H1 (cell line): Measurements from ENCODE around the gene MINPP1. TPM values are rescaled to one million over a fixed set of nuclear protein-coding genes. Genes with fewer than 3 reads are reported as not detected.

Experiments
- CTCF ChIA-PET: fragments of 300-600 bp; sonication (Branson Sonifier 250); formaldehyde crosslinking; loops from one replicate; lab custom pipeline; 2021; ENCODE audit not compliant: partially characterized antibody; lab: Charles Lee
- POLR2A ChIA-PET: fragments of 300-600 bp; sonication (Branson Sonifier 250); formaldehyde crosslinking; loops from one replicate; lab custom pipeline; 2021; ENCODE audit warnings: inconsistent platforms; ENCODE audit not compliant: partially characterized antibody; lab: Charles Lee
- DNase-seq, 2 experiments: peaks; one replicate each; pipeline versions ENCODE4 v3.0.0 to v3.0.0-alpha.2; 2010 to 2022; ENCODE audit warnings: low spot score in 2 of 2, low read depth in 1 of 2, mixed read lengths in 1 of 2
- FAIRE-seq: peaks from 2 replicates; lab custom pipeline; 2011; peaks lifted over from hg19 to GRCh38; lab: Jason Lieb, UNC
- H2AFZ ChIP-seq: 2 replicates; pipeline ENCODE4 v1.8.1; 2012; ENCODE audit warnings: low read length, inconsistent platforms
- H2AK5ac ChIP-seq: 2 replicates; pipeline ENCODE4 v1.6.1; 2013; ENCODE audit warnings: low read depth, low read length
- H2BK120ac ChIP-seq: replicated peaks from 2 replicates; pipeline ENCODE3; 2013; ENCODE audit warnings: low read depth, low read length, inconsistent platforms
- H2BK12ac ChIP-seq: 2 replicates; pipeline ENCODE4 v1.6.1; 2013; ENCODE audit warnings: low read depth, low read length
- H2BK15ac ChIP-seq: 2 replicates; pipeline ENCODE4 v1.6.1; 2013; ENCODE audit warnings: low read length
- H2BK20ac ChIP-seq: 2 replicates; pipeline ENCODE4 v1.6.1; 2013; ENCODE audit warnings: low read length
- H2BK5ac ChIP-seq: 2 replicates; pipeline ENCODE4 v1.6.1; 2013; ENCODE audit warnings: low read depth, low read length
- H3K14ac ChIP-seq: 2 replicates; pipeline ENCODE4 v1.6.1; 2013; ENCODE audit warnings: inconsistent platforms; ENCODE audit not compliant: insufficient read length
- H3K18ac ChIP-seq: 2 replicates; pipeline ENCODE4 v1.6.1; 2013; ENCODE audit warnings: low read length; ENCODE audit errors: extremely low read depth
- H3K23ac ChIP-seq: 2 replicates; pipeline ENCODE4 v1.6.1; 2013; ENCODE audit warnings: inconsistent platforms; ENCODE audit not compliant: insufficient read length
- H3K23me2 ChIP-seq: 2 replicates; pipeline ENCODE4 v1.6.1; 2013; ENCODE audit warnings: low read depth, low read length
- H3K27ac ChIP-seq: 2 replicates; pipeline ENCODE4 v1.6.1; 2011; ENCODE audit warnings: low read depth, low read length, inconsistent platforms
- H3K27me3 ChIP-seq, 4 experiments: replicated peaks in 1 of 4; 1 replicate in 1 of 4; 2 replicates in 3 of 4; pipeline versions ENCODE4 v1.6.1 to v1.8.1; 2011 to 2013; ENCODE audit warnings: low read length in 3 of 4, mild to moderate bottlenecking in 3 of 4, inconsistent platforms in 2 of 4, mixed read lengths in 2 of 4, moderate library complexity in 1 of 4; ENCODE audit not compliant: control insufficient read depth in 3 of 4, insufficient read depth in 3 of 4; ENCODE audit errors: extremely low read depth in 1 of 4
- H3K36me3 ChIP-seq, 4 experiments: 2 replicates each; pipeline versions ENCODE4 v1.6.1 to v1.8.1; 2011 to 2013; ENCODE audit warnings: mild to moderate bottlenecking in 4 of 4, low read length in 3 of 4, moderate library complexity in 2 of 4, control low read depth in 1 of 4, inconsistent platforms in 1 of 4; ENCODE audit not compliant: insufficient read depth in 4 of 4, control insufficient read depth in 2 of 4
- H3K4ac ChIP-seq: replicated peaks from 2 replicates; pipeline ENCODE3; 2013; ENCODE audit warnings: low read length, low read depth, mixed read lengths, inconsistent platforms; ENCODE audit not compliant: insufficient read length
- H3K4me1 ChIP-seq, 4 experiments: replicated peaks in 1 of 4; 1 replicate in 1 of 4; 2 replicates in 3 of 4; pipeline versions ENCODE4 v1.6.1 to v1.8.1; 2011 to 2013; ENCODE audit warnings: low read length in 3 of 4, inconsistent platforms in 2 of 4, mixed read lengths in 1 of 4; ENCODE audit not compliant: insufficient read depth in 4 of 4, control insufficient read depth in 3 of 4
- H3K4me2 ChIP-seq, 2 experiments: 2 replicates each; pipeline versions ENCODE4 v1.6.1 to v1.8.1; 2011 to 2013; ENCODE audit warnings: low read depth in 2 of 2, low read length in 2 of 2, control low read depth in 1 of 2, inconsistent platforms in 1 of 2, mild to moderate bottlenecking in 1 of 2; ENCODE audit not compliant: insufficient read depth in 1 of 2
- H3K4me3 ChIP-seq, 4 experiments: fragments of 200-600, 300-600 bp in 1 of 4; sonication (generic), shearing (Covaris generic), sonication (Bioruptor Twin) in 1 of 4; 2 replicates each; pipeline versions ENCODE4 v1.5.1 to v1.8.1; 2011 to 2016; ENCODE audit warnings: low read length in 4 of 4, low read depth in 3 of 4, control low read depth in 2 of 4, inconsistent platforms in 2 of 4, mild to moderate bottlenecking in 2 of 4, mixed read lengths in 1 of 4, moderate library complexity in 1 of 4; ENCODE audit not compliant: insufficient read depth in 2 of 4; ENCODE audit errors: extremely low read depth in 1 of 4
- H3K56ac ChIP-seq: replicated peaks from 2 replicates; pipeline ENCODE3; 2013; ENCODE audit warnings: low read depth, mild to moderate bottlenecking, mixed read lengths, low read length, inconsistent platforms; ENCODE audit not compliant: insufficient read length
- H3K79me1 ChIP-seq: 2 replicates; pipeline ENCODE4 v1.6.1; 2013; ENCODE audit warnings: low read depth, low read length, control low read depth
- H3K79me2 ChIP-seq, 2 experiments: 2 replicates each; pipeline versions ENCODE4 v1.6.1 to v1.8.1; 2012 to 2013; ENCODE audit warnings: low read length in 2 of 2, mild to moderate bottlenecking in 2 of 2, inconsistent platforms in 1 of 2; ENCODE audit not compliant: insufficient read depth in 2 of 2, control insufficient read depth in 1 of 2
- H3K9ac ChIP-seq, 4 experiments: replicated peaks in 1 of 4; 1 replicate in 1 of 4; 2 replicates in 3 of 4; pipeline versions ENCODE4 v1.6.1 to v1.8.1; 2011 to 2013; ENCODE audit warnings: low read depth in 3 of 4, low read length in 3 of 4, control low read depth in 2 of 4, mild to moderate bottlenecking in 2 of 4, moderate library complexity in 2 of 4, inconsistent platforms in 1 of 4; ENCODE audit errors: extremely low read depth in 1 of 4
- H3K9me3 ChIP-seq, 2 experiments: 2 replicates each; pipeline versions ENCODE4 v1.6.1 to v1.8.1; 2012 to 2013; ENCODE audit warnings: mild to moderate bottlenecking in 2 of 2, moderate library complexity in 2 of 2, control low read depth in 1 of 2, inconsistent platforms in 1 of 2, low read depth in 1 of 2, low read length in 1 of 2, mixed read lengths in 1 of 2; ENCODE audit not compliant: insufficient read depth in 2 of 2
- H4K20me1 ChIP-seq, 2 experiments: replicated peaks in 1 of 2; 2 replicates each; pipeline versions ENCODE3 to v1.8.1; 2011 to 2013; ENCODE audit warnings: inconsistent platforms in 2 of 2, low read length in 2 of 2, mild to moderate bottlenecking in 1 of 2; ENCODE audit not compliant: insufficient read depth in 2 of 2, control insufficient read depth in 1 of 2
- H4K5ac ChIP-seq: 2 replicates; pipeline ENCODE4 v1.6.1; 2013; ENCODE audit warnings: low read length, low read depth, mixed read lengths, inconsistent platforms; ENCODE audit not compliant: insufficient read length
- H4K8ac ChIP-seq: 2 replicates; pipeline ENCODE4 v1.8.0; 2013; ENCODE audit warnings: mild to moderate bottlenecking, moderate library complexity, low read length, inconsistent platforms; ENCODE audit not compliant: insufficient read depth; ENCODE audit errors: extremely low read depth
- H4K91ac ChIP-seq: replicated peaks from 2 replicates; pipeline ENCODE3; 2013; ENCODE audit warnings: low read length, mixed read lengths, inconsistent platforms; ENCODE audit not compliant: insufficient read length
- ATF2 ChIP-seq: IDR thresholded peaks from 2 replicates; pipeline ENCODE4 v1.6.1; 2012; ENCODE audit warnings: low read length, inconsistent platforms
- CREB1 ChIP-seq: IDR thresholded peaks from 2 replicates; pipeline ENCODE4 v1.6.1; 2012; ENCODE audit warnings: inconsistent platforms
- FOSL1 ChIP-seq: IDR thresholded peaks from 2 replicates; pipeline ENCODE4 v1.6.1; 2011; ENCODE audit warnings: mild to moderate bottlenecking, low read depth, low read length, moderate library complexity; ENCODE audit not compliant: insufficient read depth
- KDM4A ChIP-seq: IDR thresholded peaks from one replicate; pipeline ENCODE4 v1.7.1; 2012; ENCODE audit warnings: low read depth, mild to moderate bottlenecking, moderate library complexity, low read length, inconsistent platforms; ENCODE audit not compliant: severe bottlenecking
- MAX ChIP-seq: IDR thresholded peaks from 2 replicates; pipeline ENCODE4 v1.6.1; 2012; ENCODE audit warnings: inconsistent platforms
- POLR2AphosphoS5 ChIP-seq: IDR thresholded peaks from 2 replicates; pipeline ENCODE4 v1.6.1; 2011; ENCODE audit warnings: low read depth, low read length
- RBBP5 ChIP-seq: IDR thresholded peaks from 2 replicates; pipeline ENCODE4 v1.7.1; 2012; ENCODE audit warnings: low read depth, mild to moderate bottlenecking, inconsistent platforms, low read length, moderate library complexity, borderline replicate concordance
- SRF ChIP-seq: IDR thresholded peaks from 2 replicates; pipeline ENCODE4 v1.6.1; 2011; ENCODE audit warnings: mild to moderate bottlenecking, low read depth, low read length, moderate library complexity
- TAF1 ChIP-seq: IDR thresholded peaks from 2 replicates; pipeline ENCODE4 v1.6.1; 2011; ENCODE audit warnings: mild to moderate bottlenecking, low read depth, low read length
- TEAD4 ChIP-seq: IDR thresholded peaks from 2 replicates; pipeline ENCODE4 v1.6.1; 2012; ENCODE audit warnings: low read depth, low read length, inconsistent platforms, mixed read lengths
- USF2 ChIP-seq: IDR thresholded peaks from 2 replicates; pipeline ENCODE4 v1.6.1; 2011; ENCODE audit warnings: low read length, improper control_type of control experiment
- ZNF274 ChIP-seq: IDR thresholded peaks from 2 replicates; pipeline ENCODE4 v1.7.0; 2012; ENCODE audit warnings: low read length, borderline replicate concordance; ENCODE audit errors: extremely low read depth
- WGBS, 2 experiments: shearing (Covaris generic) in 1 of 2; methylation state at CpG; one replicate each; pipeline versions ENCODE4 v1.1.6 to v1.1.7; 2013 to 2015; ENCODE audit warnings: low lambda C conversion rate in 2 of 2, mixed read lengths in 2 of 2, inconsistent platforms in 1 of 2, low coverage in 1 of 2, missing lambda C conversion rate in 1 of 2; ENCODE audit not compliant: insufficient replicate concordance in 2 of 2, insufficient coverage in 1 of 2, insufficient read length in 1 of 2; ENCODE audit errors: extremely low coverage in 1 of 2, missing lambda C conversion rate in 1 of 2; 5-methylcytosine and 5-hydroxymethylcytosine counted together
- polyA plus RNA-seq, 7 experiments: library from polyadenylated mRNA; depleted of rRNA in 3 of 7; stranded (reverse) in 5 of 7; unstranded in 2 of 7; fragments of >200 nt in 5 of 7; fragments of 200-250 nt in 2 of 7; gene quantifications; 1 replicate in 5 of 7; 2 replicates in 1 of 7; 4 replicates in 1 of 7; pipeline versions ENCODE4 v1.2.1 to v1.2.3, GENCODE V29; 2011 to 2013; ENCODE audit warnings: missing spikeins in 2 of 7, mixed read lengths in 2 of 7
- total RNA-seq: library from RNA; stranded (reverse); fragmentation: NEBNext Ultra II Directional; extraction: Animal tissue kit (Norgen Biotek cat#: 25700); gene quantifications from 2 replicates; pipeline ENCODE4 v1.2.1, GENCODE V29; 2021

The MINPP1 gene
- total and polyA plus RNA-seq, 2 of the 8 experiments (the other 6 are each of a cell fraction or from before 2014, with no cell fraction given): 13.6 to 27.2 TPM

GRCh38 chr10:87511526-87511925 is 6.8 kb downstream of the MINPP1 start:
- no peak overlapping the region for H3K4me2 ChIP-seq
- H3K27ac ChIP-seq: no peak overlapping the region
- H2AFZ ChIP-seq: no peak overlapping the region
- no peak overlapping the region for H4K5ac ChIP-seq
- no peak overlapping the region for H3K18ac ChIP-seq
- no peak overlapping the region for H2BK15ac ChIP-seq
- ChIA-PET POLR2A (no interaction called here), CTCF (no interaction called here)
- peaks cover 0 to 70% (median 24%) of the 10 kb centered on the region in 4 experiments; a peak in 7 of 8 replicates for H3K36me3 ChIP-seq
- no peak overlapping the region for H3K9ac ChIP-seq
- no peak overlapping the region for H4K91ac ChIP-seq
- no peaks in the 10 kb centered on the region for H3K27me3 ChIP-seq
- H3K23me2 ChIP-seq: no peaks in the 10 kb centered on the region
- H2AK5ac ChIP-seq: no peak overlapping the region
- no peak overlapping the region for H3K4me3 ChIP-seq
- WGBS, 2 experiments: 92% methylated on average over 3 of the region's 3 CpGs; no CpG with 5 or more reads in 1 of the 2 experiments
- H3K4me1 ChIP-seq: no peaks in the 10 kb centered on the region; a peak in 1 of 7 replicates
- no peak overlapping the region for H2BK12ac ChIP-seq
- H4K8ac ChIP-seq: no peak overlapping the region
- H3K9me3 ChIP-seq: no peaks in the 10 kb centered on the region
- H2BK120ac ChIP-seq: no peak overlapping the region
- H3K14ac ChIP-seq: no peak overlapping the region
- no peak for DNase-seq
- no peak overlapping the region for H3K56ac ChIP-seq
- peaks cover 2% of the 10 kb centered on the region in 2 experiments for H4K20me1 ChIP-seq
- H3K4ac ChIP-seq: no peak overlapping the region
- peaks cover 0 to 19% of the 10 kb centered on the region in 2 experiments; a peak in 2 of 4 replicates for H3K79me2 ChIP-seq
- H3K79me1 ChIP-seq: no peaks in the 10 kb centered on the region
- no peak overlapping the region for H3K23ac ChIP-seq
- H2BK5ac ChIP-seq: no peak overlapping the region
- FAIRE-seq: no peak
- H2BK20ac ChIP-seq: no peak overlapping the region
- TF ChIP-seq ZNF274 (no peak), USF2 (no peak), ATF2 (no peak), FOSL1 (no peak), TEAD4 (no peak), SRF (no peak), TAF1 (no peak), RBBP5 (no peak), KDM4A (no peak), CREB1 (no peak), POLR2AphosphoS5 (no peak), MAX (no peak)
